SU-DHL-6 (cell line): ENCODE data around the gene AFM.

ENCODE experiments used
- CTCF ChIP-seq: fragments of 200-600 bp; sonication (generic); IDR thresholded peaks from one replicate; pipeline ENCODE4 v1.5.1; 2017; ENCODE audit warnings: antibody characterized with exemption, mild to moderate bottlenecking, low read length, moderate library complexity; ENCODE audit not compliant: insufficient read depth, poor library complexity, severe bottlenecking
- EZH2phosphoT487 ChIP-seq: fragments of 200-600 bp; sonication (generic), shearing (Covaris generic); conservative IDR thresholded peaks from 2 replicates; pipeline ENCODE4 v1.6.1; 2018; ENCODE audit warnings: mild to moderate bottlenecking, antibody characterized with exemption, low read length, moderate library complexity, mixed read lengths

GRCh38 chr4:73433140-73433539 is 48.4 kb upstream of the AFM start:
- TF ChIP-seq CTCF: no peak
- no peak for TF ChIP-seq EZH2phosphoT487
